Astrocyte (in vitro differentiated cells and primary cell): Measurements from ENCODE around the gene ABCF2. TPM values are rescaled to one million over a fixed set of nuclear protein-coding genes. Genes with fewer than 3 reads are reported as not detected.

Experiments
- DNase-seq: peaks from one replicate; pipeline ENCODE4 v3.0.0-alpha.2; 2010; ENCODE audit warnings: low read depth
- FAIRE-seq: peaks from 2 replicates; lab custom pipeline; 2011; peaks lifted over from hg19 to GRCh38; lab: Jason Lieb, UNC
- H2AFZ ChIP-seq: 2 replicates; pipeline ENCODE4 v1.6.0; 2012; ENCODE audit warnings: low read depth, low read length, inconsistent platforms
- H3K27ac ChIP-seq: 2 replicates; pipeline ENCODE4 v1.5.1; 2011; ENCODE audit warnings: low read depth, low read length, inconsistent platforms
- H3K27me3 ChIP-seq: 2 replicates; pipeline ENCODE4 v1.6.0; 2011; ENCODE audit warnings: low read length, inconsistent platforms; ENCODE audit not compliant: insufficient read depth
- H3K36me3 ChIP-seq: 2 replicates; pipeline ENCODE4 v1.5.1; 2011; ENCODE audit warnings: low read length, inconsistent platforms; ENCODE audit not compliant: insufficient read depth
- H3K4me1 ChIP-seq: 2 replicates; pipeline ENCODE4 v1.5.1; 2011; ENCODE audit warnings: low read length, inconsistent platforms; ENCODE audit not compliant: insufficient read depth
- H3K4me2 ChIP-seq: 2 replicates; pipeline ENCODE4 v1.6.0; 2012; ENCODE audit warnings: low read length, inconsistent platforms
- H3K4me3 ChIP-seq: 2 replicates; pipeline ENCODE4 v1.5.1; 2011; ENCODE audit warnings: low read depth, mild to moderate bottlenecking, low read length, inconsistent platforms; ENCODE audit not compliant: insufficient read depth
- H3K79me2 ChIP-seq: 2 replicates; pipeline ENCODE4 v1.6.0; 2012; ENCODE audit warnings: mild to moderate bottlenecking, low read length, inconsistent platforms; ENCODE audit not compliant: insufficient read depth
- H3K9ac ChIP-seq: 2 replicates; pipeline ENCODE4 v1.6.0; 2012; ENCODE audit warnings: mild to moderate bottlenecking, low read length, inconsistent platforms
- H3K9me3 ChIP-seq: 2 replicates; pipeline ENCODE4 v1.5.1; 2012; ENCODE audit warnings: low read depth, mild to moderate bottlenecking, low read length, inconsistent platforms; ENCODE audit not compliant: insufficient read depth
- H4K20me1 ChIP-seq: 2 replicates; pipeline ENCODE4 v1.6.0; 2012; ENCODE audit warnings: low read length, inconsistent platforms; ENCODE audit not compliant: insufficient read depth
- H3K27ac Mint-ChIP-seq: one replicate; pipeline ENCODE4 v1.8.0; 2021; ENCODE audit warnings: mild to moderate bottlenecking, mixed read lengths; ENCODE audit not compliant: unreplicated experiment
- H3K27me3 Mint-ChIP-seq: one replicate; pipeline ENCODE4 v1.8.0; 2021; ENCODE audit warnings: low read depth, mixed read lengths; ENCODE audit not compliant: unreplicated experiment
- H3K36me3 Mint-ChIP-seq: one replicate; pipeline ENCODE4 v1.8.0; 2021; ENCODE audit warnings: low read depth, mixed read lengths; ENCODE audit not compliant: unreplicated experiment
- H3K4me1 Mint-ChIP-seq: one replicate; pipeline ENCODE4 v1.8.0; 2021; ENCODE audit warnings: low read depth, mixed read lengths; ENCODE audit not compliant: unreplicated experiment
- H3K4me3 Mint-ChIP-seq: one replicate; pipeline ENCODE4 v1.8.0; 2021; ENCODE audit warnings: mild to moderate bottlenecking, moderate library complexity, mixed read lengths; ENCODE audit not compliant: unreplicated experiment
- H3K9me3 Mint-ChIP-seq: one replicate; pipeline ENCODE4 v1.8.0; 2021; ENCODE audit warnings: mild to moderate bottlenecking, mixed read lengths; ENCODE audit not compliant: unreplicated experiment
- EZH2 ChIP-seq: IDR thresholded peaks from 2 replicates; pipeline ENCODE4 v1.6.1; 2012; ENCODE audit warnings: mild to moderate bottlenecking, low read length, inconsistent platforms; ENCODE audit not compliant: insufficient read depth
- total RNA-seq: library from RNA; stranded (reverse); gene quantifications from 2 replicates; pipeline ENCODE4 v1.2.1, GENCODE V29; 2021
- TF ChIP-seq, protein P1 (sequence below): IDR thresholded peaks from 2 replicates; pipeline ENCODE4 v1.5.1; 2011; ENCODE audit warnings: low read depth, mild to moderate bottlenecking, inconsistent platforms, low read length, moderate library complexity; ENCODE audit not compliant: insufficient read depth

The ABCF2 gene
- total RNA-seq, 1 donor from 2014 or later, result 53.2 TPM

GRCh38 chr7:151178236-151178635 is 48.8 kb downstream of the ABCF2 start:
- Mint-ChIP-seq H3K27ac (no peak overlapping the region), H3K27me3 (peaks cover 80% of the 10 kb centered on the region), H3K4me1 (no peaks in the 10 kb centered on the region), H3K36me3 (no peaks in the 10 kb centered on the region), H3K9me3 (peaks cover 5% of the 10 kb centered on the region), H3K4me3 (no peak overlapping the region)
- H3K4me3 ChIP-seq, result no peak overlapping the region
- H4K20me1 ChIP-seq, result no peaks in the 10 kb centered on the region
- no peak overlapping the region for H3K9ac ChIP-seq
- H3K27me3 ChIP-seq, result peaks cover 24% of the 10 kb centered on the region
- H3K36me3 ChIP-seq, result no peaks in the 10 kb centered on the region
- H3K9me3 ChIP-seq, result no peaks in the 10 kb centered on the region
- DNase-seq, result no peak
- H3K79me2 ChIP-seq, result no peaks in the 10 kb centered on the region
- H3K4me2 ChIP-seq, result no peak overlapping the region
- no peak for FAIRE-seq
- H3K4me1 ChIP-seq, result no peaks in the 10 kb centered on the region
- TF ChIP-seq EZH2, result no peak
- TF ChIP-seq, protein P1, sequence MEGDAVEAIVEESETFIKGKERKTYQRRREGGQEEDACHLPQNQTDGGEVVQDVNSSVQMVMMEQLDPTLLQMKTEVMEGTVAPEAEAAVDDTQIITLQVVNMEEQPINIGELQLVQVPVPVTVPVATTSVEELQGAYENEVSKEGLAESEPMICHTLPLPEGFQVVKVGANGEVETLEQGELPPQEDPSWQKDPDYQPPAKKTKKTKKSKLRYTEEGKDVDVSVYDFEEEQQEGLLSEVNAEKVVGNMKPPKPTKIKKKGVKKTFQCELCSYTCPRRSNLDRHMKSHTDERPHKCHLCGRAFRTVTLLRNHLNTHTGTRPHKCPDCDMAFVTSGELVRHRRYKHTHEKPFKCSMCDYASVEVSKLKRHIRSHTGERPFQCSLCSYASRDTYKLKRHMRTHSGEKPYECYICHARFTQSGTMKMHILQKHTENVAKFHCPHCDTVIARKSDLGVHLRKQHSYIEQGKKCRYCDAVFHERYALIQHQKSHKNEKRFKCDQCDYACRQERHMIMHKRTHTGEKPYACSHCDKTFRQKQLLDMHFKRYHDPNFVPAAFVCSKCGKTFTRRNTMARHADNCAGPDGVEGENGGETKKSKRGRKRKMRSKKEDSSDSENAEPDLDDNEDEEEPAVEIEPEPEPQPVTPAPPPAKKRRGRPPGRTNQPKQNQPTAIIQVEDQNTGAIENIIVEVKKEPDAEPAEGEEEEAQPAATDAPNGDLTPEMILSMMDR, result no peak
- H3K27ac ChIP-seq, result no peak overlapping the region
- no peak overlapping the region for H2AFZ ChIP-seq

GRCh38 chr7:151177310-151177709 is 49.7 kb downstream of the ABCF2 start:
- Mint-ChIP-seq H3K4me3 (no peak overlapping the region), H3K4me1 (no peaks in the 10 kb centered on the region), H3K27me3 (peaks cover 80% of the 10 kb centered on the region), H3K27ac (no peak overlapping the region), H3K36me3 (no peaks in the 10 kb centered on the region), H3K9me3 (peaks cover 5% of the 10 kb centered on the region)
- no peaks in the 10 kb centered on the region for H3K4me1 ChIP-seq
- FAIRE-seq (no peak), DNase-seq (no peak)
- H2AFZ ChIP-seq, result no peak overlapping the region
- TF ChIP-seq, protein P1, result no peak
- TF ChIP-seq EZH2, result no peak
- H3K4me2 ChIP-seq, result no peak overlapping the region
- no peak overlapping the region for H3K27ac ChIP-seq
- H3K27me3 ChIP-seq, result peaks cover 27% of the 10 kb centered on the region
- no peak overlapping the region for H3K9ac ChIP-seq
- H3K9me3 ChIP-seq, result no peaks in the 10 kb centered on the region
- H3K4me3 ChIP-seq, result no peak overlapping the region
- no peaks in the 10 kb centered on the region for H3K36me3 ChIP-seq
- H3K79me2 ChIP-seq, result no peaks in the 10 kb centered on the region
- H4K20me1 ChIP-seq, result no peaks in the 10 kb centered on the region

- Mint-ChIP-seq H3K4me3 (no peak overlapping the region), H3K4me1 (no peaks in the 10 kb centered on the region), H3K27ac (no peak overlapping the region), H3K27me3 (peaks cover 83% of the 10 kb centered on the region), H3K36me3 (no peaks in the 10 kb centered on the region), H3K9me3 (peaks cover 2% of the 10 kb centered on the region)
- Histone ChIP-seq H3K4me1 (no peaks in the 10 kb centered on the region), H4K20me1 (no peaks in the 10 kb centered on the region), H3K27me3 (peaks cover 28% of the 10 kb centered on the region), H3K79me2 (no peaks in the 10 kb centered on the region), H3K27ac (no peak overlapping the region), H2AFZ (no peak overlapping the region), H3K9me3 (no peaks in the 10 kb centered on the region), H3K36me3 (no peaks in the 10 kb centered on the region), H3K4me3 (no peak overlapping the region), H3K9ac (no peak overlapping the region), H3K4me2 (no peak overlapping the region)
- FAIRE-seq, result no peak
- TF ChIP-seq, protein P1, result no peak
- TF ChIP-seq EZH2, result no peak
- DNase-seq, result no peak
Measured at GRCh38 chr7:151176401-151176800, 50.6 kb downstream of the ABCF2 start.
